Esophagus squamous epithelium (tissue), 5 donors: ENCODE data around the gene TBC1D2B. TPM values are rescaled to one million over a fixed set of nuclear protein-coding genes. Genes with fewer than 3 reads are reported as not detected.

ENCODE experiments used
- DNase-seq: peaks from one replicate; lab custom pipeline; 2025; lab: John Stamatoyannopoulos, UW
- H3K27ac ChIP-seq, 4 donors: fragments of 200-600 bp; sonication (generic); one replicate each; pipeline ENCODE4 v1.5.1; 2016 to 2019; ENCODE audit warnings: mild to moderate bottlenecking in 1 of 4
- H3K27me3 ChIP-seq, 4 donors: fragments of 200-600 bp; sonication (generic); 1 replicate in 3 of 4; 2 replicates in 1 of 4; pipeline versions ENCODE4 v1.5.1 to v1.6.0; 2017 to 2021; ENCODE audit warnings: antibody characterized with exemption in 1 of 4
- H3K36me3 ChIP-seq, 3 donors: fragments of 200-600 bp; sonication (generic); one replicate each; pipeline ENCODE4 v1.5.1; 2016 to 2019
- H3K4me1 ChIP-seq, 3 donors: fragments of 200-600 bp; sonication (generic); one replicate each; pipeline ENCODE4 v1.5.1; 2017 to 2019
- H3K4me3 ChIP-seq, 4 donors: fragments of 200-600 bp; sonication (generic); 1 replicate in 3 of 4; 2 replicates in 1 of 4; pipeline ENCODE4 v1.5.1; 2016 to 2019; ENCODE audit warnings: mild to moderate bottlenecking in 2 of 4, moderate library complexity in 1 of 4
- H3K9me3 ChIP-seq, 3 donors: fragments of 200-600 bp; sonication (generic); one replicate each; pipeline ENCODE4 v1.5.1; 2016 to 2019
- POLR2A ChIP-seq, 4 donors: fragments of 450-650 bp; IDR thresholded peaks; one replicate each; pipeline ENCODE4 v1.6.1; 2017; ENCODE audit warnings: antibody characterized with exemption in 4 of 4, mild to moderate bottlenecking in 4 of 4, moderate library complexity in 3 of 4
- WGBS, 2 donors: methylation state at CpG; one replicate each; pipeline ENCODE4 v1.1.5; 2018; 5-methylcytosine and 5-hydroxymethylcytosine counted together
- intact Hi-C: fragments of 100-400 bp; cut with DNase I; formaldehyde crosslinking; loops from one replicate; pipeline ENCODE4 v1.15.0; 2022
- total RNA-seq, 4 donors: library from RNA; depleted of rRNA; stranded (reverse); fragments of >200 nt; gene quantifications; one replicate each; pipeline ENCODE4 v1.1.0, GENCODE V29; 2016
- TF ChIP-seq, protein P1 (sequence below), 6 experiments: fragments of 450-650 bp in 4 of 6; fragments of 200-600 bp in 2 of 6; sonication (generic) in 2 of 6; IDR thresholded peaks; one replicate each; pipeline ENCODE4 v1.5.1; 2016 to 2019; ENCODE audit warnings: antibody characterized with exemption in 6 of 6, mild to moderate bottlenecking in 4 of 6, moderate library complexity in 4 of 6
- donor health status: DM: yes; HTN: yes; CAD: no.

The TBC1D2B gene
- total RNA-seq, 4 donors from 2014 or later: 13.0 to 30.7 (median 17.8) TPM

GRCh38 chr15:78050441-78050809, 27.1 kb downstream of the TBC1D2B start:
- peak overlapping the region in 3 of 4 donors; percentile 28 to 80 (median 76) for H3K27ac ChIP-seq
- 64 to 78% methylated on average over 1 of the region's 1 CpG for WGBS, 2 donors
- DNase-seq: no peak

GRCh38 chr15:78049691-78050440, 27.6 kb downstream of the TBC1D2B start:
- H3K27ac ChIP-seq: peak overlapping the region in 3 of 4 donors; percentile 23 to 80 (median 76)
- no peak overlapping the region for H3K4me3 ChIP-seq
- peaks cover 0 to 21% (median 3%) of the 10 kb centered on the region in 3 donors for H3K36me3 ChIP-seq
- intact Hi-C loops: no loop called here
- no peaks in the 10 kb centered on the region for H3K27me3 ChIP-seq
- TF ChIP-seq, protein P1, sequence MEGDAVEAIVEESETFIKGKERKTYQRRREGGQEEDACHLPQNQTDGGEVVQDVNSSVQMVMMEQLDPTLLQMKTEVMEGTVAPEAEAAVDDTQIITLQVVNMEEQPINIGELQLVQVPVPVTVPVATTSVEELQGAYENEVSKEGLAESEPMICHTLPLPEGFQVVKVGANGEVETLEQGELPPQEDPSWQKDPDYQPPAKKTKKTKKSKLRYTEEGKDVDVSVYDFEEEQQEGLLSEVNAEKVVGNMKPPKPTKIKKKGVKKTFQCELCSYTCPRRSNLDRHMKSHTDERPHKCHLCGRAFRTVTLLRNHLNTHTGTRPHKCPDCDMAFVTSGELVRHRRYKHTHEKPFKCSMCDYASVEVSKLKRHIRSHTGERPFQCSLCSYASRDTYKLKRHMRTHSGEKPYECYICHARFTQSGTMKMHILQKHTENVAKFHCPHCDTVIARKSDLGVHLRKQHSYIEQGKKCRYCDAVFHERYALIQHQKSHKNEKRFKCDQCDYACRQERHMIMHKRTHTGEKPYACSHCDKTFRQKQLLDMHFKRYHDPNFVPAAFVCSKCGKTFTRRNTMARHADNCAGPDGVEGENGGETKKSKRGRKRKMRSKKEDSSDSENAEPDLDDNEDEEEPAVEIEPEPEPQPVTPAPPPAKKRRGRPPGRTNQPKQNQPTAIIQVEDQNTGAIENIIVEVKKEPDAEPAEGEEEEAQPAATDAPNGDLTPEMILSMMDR (IDR thresholded peaks at IDR 0.05): no peak
- TF ChIP-seq POLR2A (IDR thresholded peaks at IDR 0.05): no peak
- no peak for DNase-seq
- peaks cover 18 to 99% (median 65%) of the 10 kb centered on the region in 3 donors for H3K4me1 ChIP-seq
- WGBS, 2 donors: 52 to 64% methylated on average over 7 of the region's 7 CpGs
- no peaks in the 10 kb centered on the region for H3K9me3 ChIP-seq

More at GRCh38 chr15:78050441-78050809, 27.1 kb downstream of the TBC1D2B start:
- peaks cover 23 to 99% (median 68%) of the 10 kb centered on the region in 3 donors for H3K4me1 ChIP-seq
- H3K27me3 ChIP-seq: no peaks in the 10 kb centered on the region
- H3K9me3 ChIP-seq: no peaks in the 10 kb centered on the region
- H3K36me3 ChIP-seq: peaks cover 0 to 20% (median 3%) of the 10 kb centered on the region in 3 donors
- TF ChIP-seq POLR2A (IDR thresholded peaks at IDR 0.05): no peak
- TF ChIP-seq, protein P1 (IDR thresholded peaks at IDR 0.05): no peak
- intact Hi-C loops: no loop called here
- no peak overlapping the region for H3K4me3 ChIP-seq

- H3K4me1 ChIP-seq: peaks cover 17 to 96% (median 63%) of the 10 kb centered on the region in 3 donors
- TF ChIP-seq, protein P1 (IDR thresholded peaks at IDR 0.05): no peak
- TF ChIP-seq POLR2A (IDR thresholded peaks at IDR 0.05): no peak
- no peak for DNase-seq
These were observed 28.9 kb downstream of the TBC1D2B start for GRCh38 chr15:78048628-78048920.

GRCh38 chr15:78047761-78048627, 29.5 kb downstream of the TBC1D2B start:
- TF ChIP-seq, protein P1 (IDR thresholded peaks at IDR 0.05): peak in 1 of 6 experiments; percentile 7
- TF ChIP-seq POLR2A (IDR thresholded peaks at IDR 0.05): no peak
- peak overlapping the region; percentile 37 to 80 (median 61) for H3K27ac ChIP-seq
- DNase-seq: no peak
- no peaks in the 10 kb centered on the region for H3K27me3 ChIP-seq
- intact Hi-C loops: no loop called here
- no peak overlapping the region for H3K4me3 ChIP-seq
- peaks cover 17 to 95% (median 63%) of the 10 kb centered on the region in 3 donors for H3K4me1 ChIP-seq
- WGBS, 2 donors: 26 to 41% methylated on average over 6 to 8 of the region's 8 CpGs
- H3K9me3 ChIP-seq: no peaks in the 10 kb centered on the region
- H3K36me3 ChIP-seq: peaks cover 0 to 30% (median 3%) of the 10 kb centered on the region in 3 donors

More at GRCh38 chr15:78048628-78048920, 28.9 kb downstream of the TBC1D2B start:
- H3K4me3 ChIP-seq: no peak overlapping the region
- H3K9me3 ChIP-seq: no peaks in the 10 kb centered on the region
- intact Hi-C loops: no loop called here
- WGBS, 2 donors: 25 to 64% methylated on average over 1 to 4 of the region's 5 CpGs
- H3K27me3 ChIP-seq: no peaks in the 10 kb centered on the region
- peak overlapping the region; percentile 25 to 80 (median 61) for H3K27ac ChIP-seq
- H3K36me3 ChIP-seq: peaks cover 0 to 30% (median 3%) of the 10 kb centered on the region in 3 donors
